ENCODE measurements around the gene YBX3. TPM values are rescaled to one million over a fixed set of nuclear protein-coding genes. Genes with fewer than 3 reads are reported as not detected.

YBX3 gene
- total RNA-seq, 4 donors from 2014 or later, result 610 to 832 (median 677) TPM

- peaks cover 7% of the 10 kb centered on the region for H3K27me3 ChIP-seq
- DNase-seq (ENCODE audit: low spot score in 2 of 2), result no peak
- no peaks in the 10 kb centered on the region for H3K36me3 ChIP-seq
- no peak overlapping the region for H3K27ac ChIP-seq
- WGBS, result 75% methylated on average over 15 of the region's 15 CpGs
- H3K4me3 ChIP-seq, result no peak overlapping the region
- peaks cover 13% of the 10 kb centered on the region for H3K4me1 ChIP-seq
- no peak for TF ChIP-seq POLR2AphosphoS5 (IDR thresholded peaks at IDR 0.05)
- no peak for TF ChIP-seq POLR2A (IDR thresholded peaks at IDR 0.05)
- TF ChIP-seq CTCF (IDR thresholded peaks at IDR 0.05), result no peak
- H3K9me3 ChIP-seq, result no peaks in the 10 kb centered on the region
These were observed 50.8 kb downstream of the YBX3 start for GRCh38 chr12:10672231-10672868.

- 90% methylated on average over 1 of the region's 1 CpG for WGBS
- Histone ChIP-seq H3K27me3 (peaks cover 7% of the 10 kb centered on the region), H3K4me3 (no peak overlapping the region), H3K9me3 (no peaks in the 10 kb centered on the region), H3K27ac (no peak overlapping the region), H3K4me1 (peaks cover 13% of the 10 kb centered on the region), H3K36me3 (no peaks in the 10 kb centered on the region)
- DNase-seq (ENCODE audit: low spot score in 2 of 2), result no peak
- TF ChIP-seq CTCF (IDR thresholded peaks at IDR 0.05) (no peak), POLR2A (IDR thresholded peaks at IDR 0.05) (no peak), EP300 (IDR thresholded peaks at IDR 0.05) (no peak), POLR2AphosphoS5 (IDR thresholded peaks at IDR 0.05) (no peak)
These were observed 53.6 kb downstream of the YBX3 start for GRCh38 chr12:10669533-10669932.

GRCh38 chr12:10668526-10668925, 54.6 kb downstream of the YBX3 start:
- Histone ChIP-seq H3K4me1 (peaks cover 4% of the 10 kb centered on the region), H3K4me3 (no peak overlapping the region), H3K36me3 (no peaks in the 10 kb centered on the region), H3K27ac (no peak overlapping the region), H3K9me3 (no peaks in the 10 kb centered on the region), H3K27me3 (peaks cover 6% of the 10 kb centered on the region)
- no peak for TF ChIP-seq POLR2A (IDR thresholded peaks at IDR 0.05)
- no peak for TF ChIP-seq CTCF (IDR thresholded peaks at IDR 0.05)
- TF ChIP-seq EP300 (IDR thresholded peaks at IDR 0.05), result no peak
- TF ChIP-seq POLR2AphosphoS5 (IDR thresholded peaks at IDR 0.05), result no peak
- DNase-seq (ENCODE audit: low spot score in 2 of 2), result no peak
- 34% methylated on average over 5 of the region's 5 CpGs for WGBS

GRCh38 chr12:10667581-10667980, 55.5 kb downstream of the YBX3 start:
- no peak for DNase-seq (ENCODE audit: low spot score in 2 of 2)
- peaks cover 3% of the 10 kb centered on the region for H3K4me1 ChIP-seq
- no peaks in the 10 kb centered on the region for H3K9me3 ChIP-seq
- no peaks in the 10 kb centered on the region for H3K36me3 ChIP-seq
- H3K27me3 ChIP-seq, result no peaks in the 10 kb centered on the region
- TF ChIP-seq EP300 (IDR thresholded peaks at IDR 0.05) (no peak), CTCF (IDR thresholded peaks at IDR 0.05) (no peak), POLR2A (IDR thresholded peaks at IDR 0.05) (no peak), POLR2AphosphoS5 (IDR thresholded peaks at IDR 0.05) (no peak)
- WGBS, result 53% methylated on average over 1 of the region's 1 CpG
- H3K4me3 ChIP-seq, result no peak overlapping the region
- H3K27ac ChIP-seq, result no peak overlapping the region

GRCh38 chr12:10664499-10664898, 58.6 kb downstream of the YBX3 start:
- no peak overlapping the region for H3K27ac ChIP-seq
- no peak overlapping the region for H3K4me3 ChIP-seq
- H3K4me1 ChIP-seq, result peaks cover 3% of the 10 kb centered on the region
- TF ChIP-seq CTCF (IDR thresholded peaks at IDR 0.05) (no peak), POLR2A (IDR thresholded peaks at IDR 0.05) (no peak), EP300 (IDR thresholded peaks at IDR 0.05) (no peak), POLR2AphosphoS5 (IDR thresholded peaks at IDR 0.05) (no peak)
- H3K27me3 ChIP-seq, result no peaks in the 10 kb centered on the region
- 91% methylated on average over 2 of the region's 2 CpGs for WGBS
- DNase-seq (ENCODE audit: low spot score in 2 of 2), result no peak
- H3K36me3 ChIP-seq, result no peaks in the 10 kb centered on the region
- no peaks in the 10 kb centered on the region for H3K9me3 ChIP-seq
